Stomach (tissue), 4 donors: Measurements from ENCODE around the gene TMPRSS12.
"Not testable (repeated sequence)": the region's sequence is repeated elsewhere in the genome, so short reads cannot be mapped to it uniquely, and the experiment has no call there.

Source experiments
- CTCF ChIP-seq, 7 experiments: fragments of 450-650 bp in 4 of 7; fragments of 200-600 bp in 3 of 7; sonication (generic) in 3 of 7; IDR thresholded peaks; one replicate each; pipeline ENCODE4 v1.5.1; 2016 to 2019; ENCODE audit warnings: antibody characterized with exemption in 7 of 7, control low read depth in 2 of 7, mild to moderate bottlenecking in 1 of 7
- POLR2A ChIP-seq, 4 donors: fragments of 450-650 bp; IDR thresholded peaks; one replicate each; pipeline ENCODE4 v1.6.1; 2016; ENCODE audit warnings: antibody characterized with exemption in 4 of 4, control low read depth in 2 of 4, mild to moderate bottlenecking in 1 of 4, moderate library complexity in 1 of 4
- POLR2AphosphoS5 ChIP-seq, 3 donors: sonication (generic); formaldehyde crosslinking; IDR thresholded peaks; one replicate each; pipeline ENCODE4 v1.6.1; 2016; ENCODE audit warnings: antibody characterized with exemption in 3 of 3

- TF ChIP-seq POLR2AphosphoS5, CTCF, POLR2A (IDR thresholded peaks at IDR 0.05): not testable (repeated sequence)
These were observed 27.8 kb upstream of the TMPRSS12 start for GRCh38 chr12:50814921-50815320.
